Stimulated activated CD8-positive, alpha-beta memory T cell treated with anti-CD3 and anti-CD28 coated beads, Interleukin-4, amount 100 ng/mL, for 4 hours (primary cell): Measurements from ENCODE around the gene SLC6A17.

ENCODE experiments used
- DNase-seq, 2 donors: peaks; one replicate each; pipeline ENCODE4 v3.0.0-alpha.2; 2020; ENCODE audit warnings: low read depth in 2 of 2, low spot score in 1 of 2

The SLC6A17 gene

DNA sequence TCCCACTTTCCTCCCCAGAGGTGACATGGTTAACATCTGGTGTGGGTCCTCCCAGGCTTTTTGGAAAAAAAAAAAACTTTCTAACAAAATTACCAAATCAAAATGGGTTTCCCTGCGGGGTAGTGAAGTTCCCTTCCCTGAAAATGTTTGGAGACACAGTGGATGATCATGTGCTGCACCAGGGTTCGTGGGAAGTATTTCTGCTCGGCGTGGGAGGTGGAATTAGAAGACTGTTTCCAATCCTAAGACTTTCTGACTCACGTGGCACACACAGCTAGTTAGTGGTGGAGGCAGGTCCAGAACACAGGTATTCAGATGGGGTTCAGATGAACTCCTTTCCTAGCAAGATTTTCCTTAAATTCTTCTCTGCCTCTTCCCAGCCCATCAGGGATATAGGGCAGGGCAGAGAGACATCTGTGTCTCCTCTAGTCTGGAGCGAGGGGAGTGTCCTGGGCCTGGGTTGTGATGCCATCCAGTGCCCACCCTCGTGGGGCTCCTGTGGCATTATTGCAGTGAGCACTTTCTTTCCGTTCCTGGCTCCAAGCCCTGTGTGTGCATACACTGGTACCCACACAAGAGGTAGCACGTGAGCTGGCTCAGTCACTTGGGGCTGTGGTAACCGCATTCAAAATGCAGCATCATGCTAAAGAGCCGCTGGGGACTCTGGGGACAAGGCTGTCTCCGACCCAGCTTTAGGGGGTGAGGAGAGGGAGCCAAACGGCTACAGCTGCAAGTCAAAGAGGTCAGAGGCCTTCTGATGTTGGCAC, 87.3 kb downstream of the SLC6A17 start:
- no peak for DNase-seq

DNA sequence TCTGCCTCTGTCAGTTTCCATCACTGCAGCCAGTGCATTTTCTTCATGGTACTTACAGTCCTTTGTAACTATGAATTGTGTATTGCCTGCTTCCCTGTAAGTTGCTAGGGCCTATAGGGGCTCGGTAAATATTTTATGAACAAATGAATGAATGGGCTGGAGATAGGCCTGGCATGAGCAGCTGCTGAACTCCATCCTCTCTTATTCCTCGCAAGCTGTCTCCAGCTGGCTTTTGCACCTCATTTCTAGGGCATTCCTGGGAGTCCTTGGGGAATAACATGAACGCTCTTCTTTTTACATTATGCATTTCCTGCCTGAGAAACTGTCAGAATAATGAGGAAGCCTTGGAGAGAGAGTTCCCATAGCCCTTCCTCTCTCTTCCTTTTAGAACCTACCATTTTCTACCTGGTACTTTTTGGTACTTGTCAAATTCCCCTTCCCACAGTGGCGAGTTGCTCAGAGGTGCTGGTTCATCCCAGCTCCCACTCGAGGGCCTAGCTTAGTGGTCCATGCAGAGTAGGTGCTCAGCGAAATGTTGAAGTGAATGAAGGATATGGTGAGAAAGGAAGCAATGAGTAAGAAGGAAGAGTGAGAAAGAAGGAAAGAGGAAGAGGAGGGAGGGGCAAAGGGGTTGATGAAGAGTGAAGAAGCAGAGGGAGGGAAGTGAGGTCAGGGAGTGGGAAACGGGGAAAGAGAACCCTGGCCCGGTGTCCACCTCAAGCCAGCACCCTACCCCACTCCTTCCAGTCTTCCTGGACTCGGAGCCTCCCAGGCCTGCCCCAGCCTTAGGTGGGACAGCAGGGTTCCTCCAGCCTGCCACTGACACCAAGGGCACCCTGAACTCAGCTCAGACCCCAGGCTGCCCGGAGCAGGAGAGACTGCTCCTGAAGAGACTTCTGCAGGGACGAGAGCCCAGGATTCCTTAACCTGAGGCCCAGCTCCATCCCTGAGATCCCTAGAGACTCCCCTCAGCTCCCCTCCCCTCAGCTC, 89.4 kb downstream of the SLC6A17 start:
- DNase-seq = no peak

DNA sequence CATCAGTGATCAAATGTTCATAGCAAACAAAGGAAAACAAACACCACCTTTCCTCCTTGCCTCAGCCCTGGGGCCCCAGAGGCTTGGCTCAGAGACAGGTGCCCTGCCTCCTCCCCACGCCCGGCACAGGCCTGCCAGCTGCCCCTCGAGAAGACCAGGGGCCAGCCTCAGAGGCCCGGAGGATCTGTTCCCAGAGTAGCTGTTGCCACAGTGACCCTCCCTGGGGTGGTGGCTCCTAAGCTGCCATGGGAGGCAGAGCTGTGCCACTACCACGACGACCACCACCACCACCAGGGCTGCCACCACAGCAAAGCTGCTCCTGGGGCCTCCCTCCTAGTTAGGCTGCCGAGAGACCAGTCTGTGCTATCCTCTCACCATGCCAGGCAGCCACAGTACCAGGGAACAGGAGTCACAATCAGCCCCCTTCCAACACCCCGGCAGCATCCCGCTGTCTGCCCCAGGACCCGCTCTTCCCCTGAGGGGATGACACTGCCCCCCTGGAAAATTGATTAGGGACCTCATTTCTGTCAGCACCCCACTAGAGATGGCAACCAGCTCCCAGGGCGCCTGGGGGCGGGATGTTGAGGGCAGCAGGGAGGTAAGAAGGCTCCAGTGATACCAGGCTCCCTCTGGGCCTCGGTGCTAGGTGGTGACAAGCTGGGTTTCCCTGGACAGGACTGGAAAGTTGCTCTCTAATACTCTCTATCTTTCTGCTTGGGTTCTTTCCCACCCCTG, 90.3 kb downstream of the SLC6A17 start:
- no peak for DNase-seq

DNA sequence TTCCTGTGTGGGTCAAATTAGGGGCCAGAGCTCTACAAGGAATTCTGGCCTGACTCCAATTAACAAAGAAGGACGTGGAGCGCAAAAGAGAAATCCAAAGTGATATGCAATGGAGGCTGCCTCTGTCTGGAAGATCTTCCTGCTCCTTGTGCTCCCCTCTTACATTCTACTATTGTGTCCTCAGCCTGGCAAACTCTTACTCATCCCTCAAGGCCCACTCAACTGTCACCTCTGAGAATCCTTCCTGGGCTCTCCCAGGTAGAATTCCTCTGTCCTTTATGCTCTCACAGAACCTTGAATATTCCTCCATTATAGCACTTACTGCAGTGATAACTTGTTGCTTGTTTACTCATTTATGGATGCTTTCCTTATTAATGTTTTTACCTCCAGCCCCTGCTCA, 91.2 kb downstream of the SLC6A17 start:
- no peak for DNase-seq

DNA sequence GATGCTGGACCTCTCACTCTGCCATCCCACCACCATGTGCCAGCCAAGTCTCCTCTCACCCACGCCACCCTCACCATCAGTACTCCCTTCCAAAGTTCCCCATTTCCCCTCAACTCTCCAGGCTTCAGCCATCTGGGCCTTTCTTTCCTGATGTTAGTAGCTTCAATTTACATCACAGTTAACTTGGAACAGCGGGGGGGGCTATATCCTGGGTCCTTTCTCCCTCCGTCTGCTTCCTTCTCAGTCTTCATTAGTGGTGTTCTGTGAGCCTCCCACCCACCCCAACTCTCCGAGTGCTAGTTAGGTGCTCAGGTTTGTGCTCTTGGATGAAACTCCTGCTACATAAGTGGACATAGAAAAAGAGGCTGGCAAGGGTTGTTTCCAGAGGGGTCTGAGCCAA, 91.8 kb downstream of the SLC6A17 start:
- DNase-seq = no peak

DNA sequence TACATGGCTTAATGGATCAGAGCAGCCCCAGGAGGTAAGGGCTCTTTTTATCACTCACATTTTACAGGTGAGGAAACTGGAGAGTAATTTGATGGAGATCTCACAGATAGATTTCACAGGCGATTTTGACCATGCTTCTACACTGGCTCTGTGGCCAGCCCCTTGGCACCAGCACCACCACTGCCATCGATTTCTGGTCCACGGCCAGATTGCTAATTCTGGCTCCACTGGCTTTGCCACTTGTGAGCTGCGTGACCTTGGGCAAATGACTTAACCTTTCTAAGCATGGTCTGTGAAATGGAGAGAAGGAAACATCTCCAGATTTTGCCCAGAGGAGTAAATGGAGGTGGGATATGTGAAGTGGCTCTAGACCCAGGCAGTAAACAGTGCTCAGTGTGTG, 92.4 kb downstream of the SLC6A17 start:
- DNase-seq = no peak

DNA sequence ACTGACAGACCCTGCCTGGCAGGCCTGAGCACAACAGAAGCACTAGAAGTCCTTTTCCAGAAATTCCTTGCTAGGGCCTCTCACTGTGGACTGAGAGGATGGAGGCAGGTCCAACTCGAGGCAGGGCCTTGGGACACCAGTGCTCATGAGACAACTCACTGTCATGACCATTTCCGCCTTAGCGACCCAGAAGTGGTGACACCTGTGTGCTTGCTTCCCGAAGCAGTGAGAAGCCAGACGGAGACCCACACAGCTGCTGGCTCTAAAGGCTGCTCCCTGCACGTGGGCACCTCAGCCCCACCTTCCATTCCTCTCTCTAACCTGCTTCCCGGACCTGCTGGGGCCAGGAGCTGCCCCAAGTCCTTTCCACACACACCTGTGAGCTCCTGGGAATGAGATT, 92.9 kb downstream of the SLC6A17 start:
- no peak for DNase-seq

DNA sequence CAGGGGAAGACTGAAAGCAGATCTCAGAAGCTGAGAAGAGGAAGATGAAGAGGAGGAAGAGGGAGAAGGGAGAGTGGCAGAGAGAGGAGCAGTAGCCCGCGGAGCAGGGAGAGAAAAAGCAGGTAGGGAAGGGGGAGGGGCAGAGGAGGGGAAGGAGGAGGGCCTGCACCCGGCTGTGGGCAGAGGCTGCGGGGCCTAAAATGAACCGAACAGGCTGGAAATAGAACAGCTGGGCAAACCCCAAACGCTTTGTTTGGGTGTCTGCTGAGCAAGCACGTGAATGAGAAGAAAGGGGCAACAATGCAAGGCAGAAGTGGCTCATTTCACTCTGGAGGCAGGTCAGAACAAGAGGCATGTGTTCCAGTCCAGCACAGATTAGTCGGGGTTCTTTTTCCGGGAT, 93.3 kb downstream of the SLC6A17 start:
- no peak for DNase-seq

DNA sequence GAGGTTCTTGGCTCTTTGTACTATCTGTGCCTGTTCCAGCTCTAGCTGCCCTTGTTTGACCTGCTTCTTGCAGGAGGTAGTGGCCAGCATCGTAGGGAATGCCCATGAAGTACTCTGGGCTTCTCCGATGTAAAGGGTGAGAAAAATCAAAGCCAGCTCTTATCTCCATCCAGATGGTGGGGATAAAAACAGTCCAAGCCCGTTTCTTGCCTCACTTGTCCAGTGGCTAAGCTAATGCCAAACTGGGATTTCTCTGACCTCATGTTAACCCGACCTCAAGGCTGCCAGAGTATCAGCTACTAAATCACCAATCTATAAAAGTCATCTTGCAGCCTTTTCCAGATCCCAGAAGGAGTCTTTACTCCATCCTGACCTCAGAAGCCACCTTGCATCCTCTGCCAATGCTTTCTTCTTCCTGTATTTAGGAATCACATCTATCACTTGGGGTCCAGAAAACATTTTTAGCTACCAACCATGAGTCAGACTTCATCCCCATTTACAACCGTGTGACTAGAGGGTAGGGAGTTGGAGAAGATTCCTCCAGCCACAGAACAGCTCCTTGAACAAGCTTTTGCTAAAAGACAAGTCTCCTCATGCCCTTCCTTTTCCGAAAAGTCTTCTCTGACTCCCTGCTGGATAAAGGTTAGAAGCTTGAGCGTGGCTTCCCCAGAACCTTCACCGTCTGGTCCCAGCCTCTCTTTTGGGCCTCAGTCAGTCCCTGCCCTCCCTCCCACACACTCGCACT, 95.8 kb downstream of the SLC6A17 start:
- DNase-seq = no peak

DNA sequence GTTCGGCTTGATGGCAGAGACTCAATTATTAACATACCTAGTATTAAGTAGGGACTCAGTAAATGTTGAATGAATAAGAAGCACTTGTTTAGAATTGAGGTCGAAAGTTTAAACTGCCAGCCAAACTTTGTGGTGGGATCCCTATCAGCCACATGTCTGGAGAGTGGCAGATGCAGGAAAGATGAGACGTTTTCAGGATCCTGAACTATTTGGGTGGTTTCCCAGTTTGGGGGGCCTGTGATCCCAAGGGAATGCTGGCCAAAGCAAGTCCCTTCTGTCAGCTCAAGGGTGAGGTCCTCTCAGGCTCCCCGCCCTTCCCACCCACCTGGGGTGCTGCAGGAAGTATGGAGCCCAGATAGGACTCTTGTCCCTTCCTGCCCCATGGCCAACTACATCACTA, 98.5 kb downstream of the SLC6A17 start:
- no peak for DNase-seq

DNA sequence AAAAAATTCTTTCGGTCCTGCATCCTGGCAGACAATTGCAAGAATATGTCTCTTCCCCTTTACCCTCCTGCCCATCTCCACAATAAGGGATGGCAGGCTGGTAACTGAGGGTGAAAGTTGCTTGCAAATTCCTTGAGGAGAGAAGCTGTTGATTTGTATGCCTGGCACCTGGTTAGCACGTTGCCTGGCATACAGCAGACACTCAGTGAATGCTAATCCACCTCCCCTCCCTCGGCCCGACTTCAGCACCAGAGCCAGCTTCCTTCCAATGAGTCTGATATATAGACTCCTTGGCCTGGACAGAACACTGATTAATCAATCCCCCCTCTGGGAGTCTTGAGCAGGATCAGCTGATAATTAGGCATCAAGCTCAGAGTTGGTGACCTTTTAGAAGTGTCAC, 99.0 kb downstream of the SLC6A17 start:
- no peak for DNase-seq

DNA sequence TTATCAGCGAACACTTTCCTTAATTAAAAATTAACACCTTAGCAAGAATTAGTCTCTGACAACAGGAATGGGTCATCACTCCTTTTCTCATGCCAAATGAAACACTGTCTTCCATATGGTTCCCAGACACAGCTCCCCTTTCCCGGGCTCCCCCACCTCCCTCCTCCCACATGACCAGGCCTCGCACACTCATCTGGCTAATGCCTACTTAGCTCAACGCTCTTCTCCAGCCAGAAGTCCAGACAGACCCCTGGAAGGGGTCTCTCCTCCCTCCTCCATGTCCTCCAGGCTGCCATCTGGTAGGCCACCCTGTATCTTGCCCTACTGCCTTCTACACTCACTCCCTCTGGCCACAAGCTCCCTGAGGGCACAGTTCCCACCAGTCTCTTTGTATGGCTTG, 99.7 kb downstream of the SLC6A17 start:
- no peak for DNase-seq

DNA sequence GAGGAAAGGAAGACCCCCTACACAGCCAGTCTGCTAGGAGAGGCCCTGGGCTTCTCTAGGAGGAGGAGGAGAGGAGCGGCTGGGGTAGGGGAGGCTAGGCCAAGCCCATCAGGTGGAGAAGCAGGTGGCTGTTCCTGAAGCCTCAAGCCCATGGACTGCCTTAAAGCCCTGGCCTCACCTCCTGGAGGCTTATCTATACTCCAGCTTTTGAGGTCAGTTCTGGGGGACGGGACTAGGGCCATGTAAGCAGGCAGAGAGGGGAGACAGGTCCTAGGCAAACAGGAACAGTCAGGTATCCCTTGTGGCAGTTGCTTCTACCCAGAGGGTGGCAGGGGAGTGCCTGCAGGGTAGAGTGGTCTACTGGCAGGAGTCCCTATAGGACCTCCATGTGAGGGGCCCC, 100.5 kb downstream of the SLC6A17 start:
- DNase-seq = no peak
